Erythroblast (primary cell): Measurements from ENCODE around the gene GSTA2.

Source experiments
- GATA1 ChIP-seq: IDR thresholded peaks from 2 replicates; pipeline ENCODE4 v1.6.1; 2011; ENCODE audit warnings: low read depth, mild to moderate bottlenecking, control low read depth, low read length, moderate library complexity
- POLR2A ChIP-seq: IDR thresholded peaks from 2 replicates; pipeline ENCODE4 v1.6.1; 2011; ENCODE audit warnings: mild to moderate bottlenecking, low read length

- TF ChIP-seq POLR2A (no peak), GATA1 (no peak)
These were observed 38.7 kb downstream of the GSTA2 start for GRCh38 chr6:52724406-52725121.
